Measurements from ENCODE around the gene BEST1.
A peak's percentile ranks its signal among the peaks of the same experiment; 100 is the strongest.

The BEST1 gene

GRCh38 chr11:61946894-61947293 is 3.3 kb upstream of the BEST1 start:
- no peak for TF ChIP-seq NFIC (IDR thresholded peaks at IDR 0.05)
- no peak for TF ChIP-seq CREB1 (IDR thresholded peaks at IDR 0.05; ENCODE audit: low read depth)
- TF ChIP-seq, protein P1, sequence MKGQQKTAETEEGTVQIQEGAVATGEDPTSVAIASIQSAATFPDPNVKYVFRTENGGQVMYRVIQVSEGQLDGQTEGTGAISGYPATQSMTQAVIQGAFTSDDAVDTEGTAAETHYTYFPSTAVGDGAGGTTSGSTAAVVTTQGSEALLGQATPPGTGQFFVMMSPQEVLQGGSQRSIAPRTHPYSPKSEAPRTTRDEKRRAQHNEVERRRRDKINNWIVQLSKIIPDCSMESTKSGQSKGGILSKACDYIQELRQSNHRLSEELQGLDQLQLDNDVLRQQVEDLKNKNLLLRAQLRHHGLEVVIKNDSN (IDR thresholded peaks at IDR 0.05), result no peak
- no peak for TF ChIP-seq EP300 (IDR thresholded peaks at IDR 0.05; ENCODE audit: borderline replicate concordance)
- no peak for TF ChIP-seq YY1 (IDR thresholded peaks at IDR 0.05; ENCODE audit: low read depth)

GRCh38 chr11:61947486-61948210 is 2.5 kb upstream of the BEST1 start:
- no peak for TF ChIP-seq ZBTB7A (IDR thresholded peaks at IDR 0.05; ENCODE audit: low read depth)
- TF ChIP-seq TEAD4 (IDR thresholded peaks at IDR 0.05), result no peak
- TF ChIP-seq, protein P1 (IDR thresholded peaks at IDR 0.05), result no peak
- no peak for TF ChIP-seq EGR1 (IDR thresholded peaks at IDR 0.05)
- peak; percentile 98 for TF ChIP-seq RAD21 (IDR thresholded peaks at IDR 0.05; ENCODE audit: low read depth)

DNA sequence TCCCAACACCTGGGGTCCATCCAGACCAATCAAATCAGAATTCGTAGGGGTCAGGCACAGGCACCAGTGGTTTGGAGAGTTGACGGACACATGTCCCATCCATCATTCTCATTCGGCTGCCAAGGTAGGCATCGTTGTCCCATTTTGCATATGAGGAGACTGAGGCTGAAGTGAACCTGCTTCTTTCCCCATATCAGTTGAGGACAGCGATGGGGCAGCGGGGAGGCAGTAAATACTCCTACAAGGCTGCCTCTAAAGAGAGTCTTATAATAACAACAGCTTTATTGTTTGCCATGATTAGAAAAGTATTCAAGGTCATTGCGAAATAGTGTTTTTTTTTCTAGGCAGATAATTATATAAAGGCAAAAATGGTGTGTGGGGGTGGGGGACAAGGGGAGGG is 1.6 kb upstream of the BEST1 start:
- peak; percentile 46; the same call in 1 of the 2 replicates for TF ChIP-seq CEBPB (IDR thresholded peaks at IDR 0.05)
- TF ChIP-seq FOXM1 (IDR thresholded peaks at IDR 0.05; ENCODE audit: borderline replicate concordance, low read depth), result no peak

- peak; percentile 70; the same call in 1 of the 2 replicates for TF ChIP-seq CREB1 (IDR thresholded peaks at IDR 0.05; ENCODE audit: low read depth)
- peak; percentile 32 for TF ChIP-seq NFIC (IDR thresholded peaks at IDR 0.05)
- peak; percentile 21; the same call in 1 of the 2 replicates for TF ChIP-seq EP300 (IDR thresholded peaks at IDR 0.05; ENCODE audit: borderline replicate concordance)
- TF ChIP-seq FOXM1 (IDR thresholded peaks at IDR 0.05; ENCODE audit: borderline replicate concordance, low read depth), result no peak
- TF ChIP-seq CEBPB (IDR thresholded peaks at IDR 0.05), result peak; percentile 84
- TF ChIP-seq, protein P1 (IDR thresholded peaks at IDR 0.05), result no peak
- TF ChIP-seq TCF12 (IDR thresholded peaks at IDR 0.05; ENCODE audit: low read depth), result no peak
- no peak for TF ChIP-seq REST (IDR thresholded peaks at IDR 0.05; ENCODE audit: low read depth)
- no peak for TF ChIP-seq MAX (IDR thresholded peaks at IDR 0.05)
Measured at GRCh38 chr11:61949169-61950034, 749 bp upstream of the BEST1 start.

GRCh38 chr11:61951484-61952135 is 1.5 kb downstream of the BEST1 start:
- TF ChIP-seq NFIC (IDR thresholded peaks at IDR 0.05) (no peak), RAD21 (IDR thresholded peaks at IDR 0.05; ENCODE audit: low read depth) (no peak), TEAD4 (IDR thresholded peaks at IDR 0.05) (no peak), MAX (IDR thresholded peaks at IDR 0.05) (no peak), TCF12 (IDR thresholded peaks at IDR 0.05; ENCODE audit: low read depth) (no peak), CREB1 (IDR thresholded peaks at IDR 0.05; ENCODE audit: low read depth) (no peak), FOXM1 (IDR thresholded peaks at IDR 0.05; ENCODE audit: borderline replicate concordance, low read depth) (no peak), CEBPB (IDR thresholded peaks at IDR 0.05) (no peak), EGR1 (IDR thresholded peaks at IDR 0.05) (no peak), TAF1 (IDR thresholded peaks at IDR 0.05; ENCODE audit: low read depth) (no peak), YY1 (IDR thresholded peaks at IDR 0.05; ENCODE audit: low read depth) (no peak), ZBTB7A (IDR thresholded peaks at IDR 0.05; ENCODE audit: low read depth) (no peak), EP300 (IDR thresholded peaks at IDR 0.05; ENCODE audit: borderline replicate concordance) (no peak), REST (IDR thresholded peaks at IDR 0.05; ENCODE audit: low read depth) (no peak)
- TF ChIP-seq, protein P1 (IDR thresholded peaks at IDR 0.05), result no peak
